Neural crest cell (in vitro differentiated cells): ENCODE data around the gene MSN. TPM values are rescaled to one million over a fixed set of nuclear protein-coding genes. Genes with fewer than 3 reads are reported as not detected.
A peak's percentile ranks its signal among the peaks of the same experiment; 100 is the strongest.

Experiments
- DNase-seq: peaks from one replicate; pipeline ENCODE4 v3.0.0; 2021; ENCODE audit warnings: low read depth, mixed read lengths, low spot score
- H3K27ac Mint-ChIP-seq: one replicate; pipeline ENCODE4 v1.8.0; 2021; ENCODE audit warnings: mild to moderate bottlenecking, mixed read lengths; ENCODE audit not compliant: unreplicated experiment
- H3K27me3 Mint-ChIP-seq: 2 replicates; pipeline ENCODE4 v1.8.0; 2021; ENCODE audit warnings: low read depth, mild to moderate bottlenecking, mixed read lengths
- H3K36me3 Mint-ChIP-seq: 2 replicates; pipeline ENCODE4 v1.8.0; 2021; ENCODE audit warnings: low read depth, mild to moderate bottlenecking, mixed read lengths
- H3K4me1 Mint-ChIP-seq: 2 replicates; pipeline ENCODE4 v1.8.0; 2021; ENCODE audit warnings: mixed read lengths
- H3K4me3 Mint-ChIP-seq: one replicate; pipeline ENCODE4 v1.8.0; 2021; ENCODE audit warnings: mild to moderate bottlenecking, mixed read lengths
- H3K9me3 Mint-ChIP-seq: 2 replicates; pipeline ENCODE4 v1.8.0; 2021; ENCODE audit warnings: mixed read lengths
- CTCF ChIP-seq: fragments of 200-600 bp; sonication (generic); conservative IDR thresholded peaks from 2 replicates; pipeline ENCODE4 v1.5.0; 2021; ENCODE audit warnings: antibody characterized with exemption, mild to moderate bottlenecking
- total RNA-seq: library from RNA; stranded (reverse); gene quantifications from 2 replicates; pipeline ENCODE4 v1.2.1, GENCODE V29; 2021

Gene MSN
- total RNA-seq, 1 donor from 2014 or later, result 184 TPM

DNA sequence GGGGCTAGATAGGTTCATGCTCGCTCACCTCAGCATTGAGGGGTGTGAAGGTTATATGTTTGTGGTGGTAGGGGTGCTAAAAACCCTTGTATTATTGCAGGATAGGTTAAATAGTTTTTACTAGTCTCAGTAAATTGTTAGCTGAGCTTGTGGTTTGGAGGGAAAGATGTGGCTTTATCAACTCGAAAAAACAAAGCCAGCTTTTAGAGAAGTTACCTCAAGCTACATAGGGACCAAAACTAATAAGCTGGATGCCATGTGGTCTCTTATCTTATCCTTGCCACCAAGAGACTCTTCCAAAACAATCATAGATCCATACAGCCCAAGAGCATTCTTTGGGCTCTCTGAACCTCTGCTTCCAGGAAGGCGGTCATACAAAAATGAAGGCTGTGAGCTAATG, 29.2 kb downstream of the MSN start:
- peaks cover 41% of the 10 kb centered on the region for H3K4me1 Mint-ChIP-seq
- H3K27ac Mint-ChIP-seq, result peak overlapping the region; percentile 13
- H3K36me3 Mint-ChIP-seq, result peaks cover 2% of the 10 kb centered on the region
- no peak for TF ChIP-seq CTCF
- DNase-seq, result no peak
- H3K27me3 Mint-ChIP-seq, result no peaks in the 10 kb centered on the region
- no peak overlapping the region for H3K4me3 Mint-ChIP-seq
- peaks cover 11% of the 10 kb centered on the region for H3K9me3 Mint-ChIP-seq

DNA sequence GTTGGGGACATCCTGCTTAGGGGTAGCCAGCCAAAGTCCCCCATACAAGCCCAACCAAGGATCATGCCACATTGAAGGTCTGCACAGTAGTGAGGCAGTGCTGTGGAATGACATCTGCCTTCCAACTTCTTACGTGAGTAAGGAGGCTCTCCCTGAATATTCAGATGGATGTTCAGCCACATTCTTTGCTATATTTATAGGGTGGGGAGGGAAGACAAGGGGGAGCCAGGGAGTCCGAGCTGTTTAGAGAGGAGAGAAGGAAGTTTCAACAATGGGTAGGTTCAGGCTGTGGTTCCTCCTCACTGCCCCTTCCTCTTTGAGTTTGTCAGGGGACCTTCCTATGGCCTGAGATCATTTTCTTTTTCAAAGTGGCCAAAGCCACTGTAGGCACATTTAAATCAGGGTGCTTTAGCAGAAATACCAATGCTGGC, 29.8 kb downstream of the MSN start:
- Mint-ChIP-seq H3K27me3 (no peaks in the 10 kb centered on the region), H3K36me3 (peaks cover 2% of the 10 kb centered on the region), H3K4me3 (no peak overlapping the region), H3K4me1 (peaks cover 38% of the 10 kb centered on the region), H3K9me3 (peaks cover 9% of the 10 kb centered on the region), H3K27ac (no peak overlapping the region)
- no peak for TF ChIP-seq CTCF
- DNase-seq, result no peak

DNA sequence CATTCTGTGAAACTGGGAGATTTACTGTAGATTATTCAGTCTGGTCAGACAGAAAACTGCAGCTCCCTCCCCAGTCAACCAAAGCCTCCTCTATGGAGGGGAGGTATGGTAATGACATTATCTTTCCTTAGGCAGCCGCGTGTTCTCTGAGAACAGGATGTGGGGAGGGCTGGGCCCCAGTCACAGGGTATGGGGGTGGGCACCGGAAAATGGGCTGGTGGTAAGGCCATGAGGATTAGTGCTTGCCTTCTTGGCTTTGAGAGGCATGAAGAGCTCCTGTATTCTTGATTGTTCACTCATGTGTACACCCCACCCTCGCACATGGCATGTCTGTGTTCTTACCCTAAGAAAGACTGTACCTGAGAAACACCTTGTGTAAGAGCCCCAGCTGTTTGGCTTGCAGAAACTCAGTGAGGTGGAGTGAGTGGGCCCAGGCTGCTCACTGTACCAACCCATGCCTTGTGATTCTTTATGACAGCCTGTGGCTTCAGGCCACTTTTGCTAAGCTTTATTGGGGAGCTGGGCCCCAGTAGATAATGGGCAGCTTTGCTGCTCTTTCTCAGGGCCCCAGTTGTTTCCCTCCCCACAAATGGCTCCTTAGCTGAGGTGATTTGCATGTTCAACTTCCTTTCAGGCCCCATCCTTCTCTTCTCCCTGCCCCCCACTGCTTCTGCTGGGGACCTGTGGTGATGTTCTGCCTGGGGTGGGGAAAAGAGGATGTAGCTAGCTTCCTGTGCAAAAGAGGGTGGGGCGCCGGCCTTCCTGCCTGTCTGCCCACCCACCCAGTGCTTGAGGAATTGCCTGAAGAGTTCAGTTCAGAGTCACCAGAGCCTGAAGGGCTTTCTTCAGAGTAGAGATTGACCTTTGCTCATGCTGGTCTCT, 30.7 kb downstream of the MSN start:
- no peak for TF ChIP-seq CTCF
- Mint-ChIP-seq H3K36me3 (peaks cover 2% of the 10 kb centered on the region), H3K9me3 (peaks cover 6% of the 10 kb centered on the region), H3K27me3 (no peaks in the 10 kb centered on the region), H3K27ac (peak overlapping the region; percentile 43), H3K4me3 (peak overlapping the region; percentile 57), H3K4me1 (peaks cover 36% of the 10 kb centered on the region)
- DNase-seq, result no peak

- H3K36me3 Mint-ChIP-seq, result peaks cover 6% of the 10 kb centered on the region
- peaks cover 29% of the 10 kb centered on the region for H3K4me1 Mint-ChIP-seq
- H3K4me3 Mint-ChIP-seq, result no peak overlapping the region
- DNase-seq, result no peak
- peaks cover 4% of the 10 kb centered on the region for H3K9me3 Mint-ChIP-seq
- TF ChIP-seq CTCF, result no peak
- H3K27me3 Mint-ChIP-seq, result no peaks in the 10 kb centered on the region
- H3K27ac Mint-ChIP-seq, result no peak overlapping the region
These were observed 35.5 kb downstream of the MSN start for GRCh38 chrX:65702956-65703355.

GRCh38 chrX:65705439-65705838, 38.0 kb downstream of the MSN start:
- no peak for TF ChIP-seq CTCF
- DNase-seq, result no peak
- H3K9me3 Mint-ChIP-seq, result peaks cover 13% of the 10 kb centered on the region
- no peak overlapping the region for H3K4me3 Mint-ChIP-seq
- H3K27me3 Mint-ChIP-seq, result no peaks in the 10 kb centered on the region
- H3K27ac Mint-ChIP-seq, result no peak overlapping the region
- H3K36me3 Mint-ChIP-seq, result peaks cover 10% of the 10 kb centered on the region
- H3K4me1 Mint-ChIP-seq, result peaks cover 19% of the 10 kb centered on the region
